Ishikawa (cell line): ENCODE measurements around the gene KLHL8.

Experiments used
- CEBPB ChIP-seq: IDR thresholded peaks from 2 replicates; pipeline ENCODE4 v1.6.1; 2012
- CREB1 ChIP-seq: IDR thresholded peaks from 2 replicates; pipeline ENCODE4 v1.6.1; 2012; ENCODE audit warnings: low read depth
- EGR1 ChIP-seq: IDR thresholded peaks from 2 replicates; pipeline ENCODE4 v1.6.1; 2012
- EP300 ChIP-seq: IDR thresholded peaks from 2 replicates; pipeline ENCODE4 v1.6.1; 2012; ENCODE audit warnings: borderline replicate concordance
- FOXM1 ChIP-seq: IDR thresholded peaks from 2 replicates; pipeline ENCODE4 v1.6.1; 2012; ENCODE audit warnings: low read depth, borderline replicate concordance
- MAX ChIP-seq: IDR thresholded peaks from 2 replicates; pipeline ENCODE4 v1.6.1; 2012
- NFIC ChIP-seq: IDR thresholded peaks from 2 replicates; pipeline ENCODE4 v1.6.1; 2012
- RAD21 ChIP-seq: IDR thresholded peaks from 2 replicates; pipeline ENCODE4 v1.6.1; 2012; ENCODE audit warnings: low read depth
- TAF1 ChIP-seq: IDR thresholded peaks from 2 replicates; pipeline ENCODE4 v1.6.1; 2012; ENCODE audit warnings: low read depth, mild to moderate bottlenecking
- TCF12 ChIP-seq: IDR thresholded peaks from 2 replicates; pipeline ENCODE4 v1.6.1; 2012; ENCODE audit warnings: low read depth
- TEAD4 ChIP-seq: IDR thresholded peaks from 2 replicates; pipeline ENCODE4 v1.6.1; 2012
- YY1 ChIP-seq: IDR thresholded peaks from 2 replicates; pipeline ENCODE4 v1.6.1; 2012; ENCODE audit warnings: low read depth
- ZBTB7A ChIP-seq: IDR thresholded peaks from 2 replicates; pipeline ENCODE4 v1.6.1; 2012; ENCODE audit warnings: low read depth
- TF ChIP-seq, protein P1 (sequence below): IDR thresholded peaks from 2 replicates; pipeline ENCODE4 v1.6.1; 2012
- TF ChIP-seq, protein P2 (sequence below): IDR thresholded peaks from 2 replicates; pipeline ENCODE4 v1.6.1; 2012; ENCODE audit warnings: low read depth, mild to moderate bottlenecking

Gene KLHL8

DNA sequence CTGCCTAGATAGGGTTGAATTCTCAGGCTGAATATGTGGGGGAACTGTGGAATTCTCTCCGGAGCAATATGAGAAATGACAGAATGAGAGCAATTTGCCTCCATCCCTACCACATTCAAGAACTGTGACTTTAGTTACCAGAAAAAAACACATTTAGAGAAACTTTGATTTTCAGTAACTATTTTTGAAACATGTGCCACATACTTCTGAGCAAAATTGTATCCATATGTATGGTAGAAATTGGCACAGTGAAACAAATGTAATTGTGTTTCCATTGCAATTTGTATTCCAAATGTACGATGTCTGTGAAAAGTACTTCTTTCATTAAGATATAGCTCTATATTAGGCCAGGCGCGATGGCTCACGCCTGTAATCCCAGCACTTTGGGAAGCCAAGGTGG lies 5.5 kb upstream of the KLHL8 start:
- TF ChIP-seq TAF1, result no peak
- no peak for TF ChIP-seq CEBPB
- no peak for TF ChIP-seq FOXM1
- no peak for TF ChIP-seq EGR1
- TF ChIP-seq RAD21, result no peak
- TF ChIP-seq CREB1, result no peak
- no peak for TF ChIP-seq YY1
- no peak for TF ChIP-seq TCF12
- TF ChIP-seq ZBTB7A, result no peak
- TF ChIP-seq, protein P1, sequence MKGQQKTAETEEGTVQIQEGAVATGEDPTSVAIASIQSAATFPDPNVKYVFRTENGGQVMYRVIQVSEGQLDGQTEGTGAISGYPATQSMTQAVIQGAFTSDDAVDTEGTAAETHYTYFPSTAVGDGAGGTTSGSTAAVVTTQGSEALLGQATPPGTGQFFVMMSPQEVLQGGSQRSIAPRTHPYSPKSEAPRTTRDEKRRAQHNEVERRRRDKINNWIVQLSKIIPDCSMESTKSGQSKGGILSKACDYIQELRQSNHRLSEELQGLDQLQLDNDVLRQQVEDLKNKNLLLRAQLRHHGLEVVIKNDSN, result no peak

DNA sequence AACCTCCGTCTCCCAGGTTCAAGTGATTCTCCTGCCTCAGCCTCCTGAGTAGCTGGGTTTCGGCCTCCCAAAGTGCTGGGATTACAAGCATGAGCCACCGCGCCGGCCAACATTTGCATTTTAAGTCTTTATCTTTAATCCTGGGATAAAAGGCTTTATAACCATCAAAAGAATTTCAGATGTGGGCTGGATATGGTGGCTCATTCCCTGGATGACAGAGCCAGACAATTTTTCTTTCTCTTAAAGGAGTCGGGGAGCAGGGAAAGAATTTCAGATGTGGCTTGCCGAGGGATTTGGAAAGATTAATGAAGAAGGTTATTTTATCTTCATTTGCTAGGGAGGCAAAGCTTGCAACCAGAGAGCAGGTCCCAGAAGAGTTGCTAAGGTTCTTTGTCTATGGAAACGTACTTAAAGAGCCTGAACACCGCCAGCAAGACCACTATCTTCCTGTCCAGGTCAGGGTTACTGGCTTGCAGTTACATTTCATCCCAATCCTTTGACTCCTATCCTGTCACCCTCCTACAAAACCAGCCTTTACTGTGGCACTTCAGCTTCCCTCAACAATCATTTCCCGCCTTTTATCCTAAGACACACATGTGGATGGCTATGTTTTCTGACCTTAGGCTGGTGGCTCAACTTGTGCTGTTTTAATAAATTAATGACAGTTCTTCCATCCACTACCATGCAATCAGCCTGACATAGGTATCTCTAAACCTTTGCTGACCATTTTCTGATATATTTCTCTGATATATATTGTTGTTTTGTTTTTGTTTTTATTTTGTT lies 3.9 kb upstream of the KLHL8 start:
- TF ChIP-seq CREB1, result no peak
- TF ChIP-seq MAX, result no peak; the same call in 1 of the 2 replicates
- no peak for TF ChIP-seq ZBTB7A
- no peak for TF ChIP-seq TCF12
- TF ChIP-seq RAD21, result no peak

DNA sequence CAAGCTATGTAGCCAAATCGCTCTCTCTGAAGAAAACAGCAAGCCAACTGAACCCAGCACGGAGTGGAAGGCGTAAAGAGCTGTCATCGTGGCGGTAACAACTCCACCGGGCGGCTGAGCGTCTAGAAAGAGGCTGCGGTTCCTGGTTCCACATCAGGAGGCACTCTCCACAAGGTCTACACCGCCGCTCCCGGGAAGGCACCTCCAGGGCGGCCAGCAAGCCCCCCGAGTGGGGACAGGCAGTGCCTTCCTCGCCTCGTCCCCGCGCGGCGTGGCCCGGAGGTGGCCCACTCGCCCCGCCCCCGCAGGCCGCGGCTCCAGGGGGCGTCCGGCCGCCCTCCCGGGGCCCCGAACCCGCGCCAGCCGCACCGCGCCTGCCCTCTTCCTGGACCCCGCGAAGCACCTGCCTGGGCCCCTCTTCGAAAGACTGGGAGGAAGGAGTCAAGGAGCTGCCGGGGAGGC lies 755 bp downstream of the KLHL8 start:
- TF ChIP-seq EGR1 (no peak), MAX (no peak), NFIC (no peak), CREB1 (no peak), ZBTB7A (no peak), TEAD4 (no peak), TCF12 (no peak), FOXM1 (no peak), YY1 (no peak), RAD21 (no peak), TAF1 (no peak), CEBPB (no peak), EP300 (no peak)
- TF ChIP-seq, protein P2, sequence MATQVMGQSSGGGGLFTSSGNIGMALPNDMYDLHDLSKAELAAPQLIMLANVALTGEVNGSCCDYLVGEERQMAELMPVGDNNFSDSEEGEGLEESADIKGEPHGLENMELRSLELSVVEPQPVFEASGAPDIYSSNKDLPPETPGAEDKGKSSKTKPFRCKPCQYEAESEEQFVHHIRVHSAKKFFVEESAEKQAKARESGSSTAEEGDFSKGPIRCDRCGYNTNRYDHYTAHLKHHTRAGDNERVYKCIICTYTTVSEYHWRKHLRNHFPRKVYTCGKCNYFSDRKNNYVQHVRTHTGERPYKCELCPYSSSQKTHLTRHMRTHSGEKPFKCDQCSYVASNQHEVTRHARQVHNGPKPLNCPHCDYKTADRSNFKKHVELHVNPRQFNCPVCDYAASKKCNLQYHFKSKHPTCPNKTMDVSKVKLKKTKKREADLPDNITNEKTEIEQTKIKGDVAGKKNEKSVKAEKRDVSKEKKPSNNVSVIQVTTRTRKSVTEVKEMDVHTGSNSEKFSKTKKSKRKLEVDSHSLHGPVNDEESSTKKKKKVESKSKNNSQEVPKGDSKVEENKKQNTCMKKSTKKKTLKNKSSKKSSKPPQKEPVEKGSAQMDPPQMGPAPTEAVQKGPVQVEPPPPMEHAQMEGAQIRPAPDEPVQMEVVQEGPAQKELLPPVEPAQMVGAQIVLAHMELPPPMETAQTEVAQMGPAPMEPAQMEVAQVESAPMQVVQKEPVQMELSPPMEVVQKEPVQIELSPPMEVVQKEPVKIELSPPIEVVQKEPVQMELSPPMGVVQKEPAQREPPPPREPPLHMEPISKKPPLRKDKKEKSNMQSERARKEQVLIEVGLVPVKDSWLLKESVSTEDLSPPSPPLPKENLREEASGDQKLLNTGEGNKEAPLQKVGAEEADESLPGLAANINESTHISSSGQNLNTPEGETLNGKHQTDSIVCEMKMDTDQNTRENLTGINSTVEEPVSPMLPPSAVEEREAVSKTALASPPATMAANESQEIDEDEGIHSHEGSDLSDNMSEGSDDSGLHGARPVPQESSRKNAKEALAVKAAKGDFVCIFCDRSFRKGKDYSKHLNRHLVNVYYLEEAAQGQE, result no peak
- TF ChIP-seq, protein P1, result no peak

GRCh38 chr4:87216469-87216868 lies 3.9 kb downstream of the KLHL8 start:
- TF ChIP-seq NFIC (no peak), CEBPB (no peak), EGR1 (no peak), RAD21 (no peak)

- TF ChIP-seq CREB1 (no peak), CEBPB (no peak), ZBTB7A (no peak), YY1 (no peak), RAD21 (no peak), FOXM1 (no peak)
Observed at GRCh38 chr4:87213421-87214075, 6.9 kb downstream of the KLHL8 start.

DNA sequence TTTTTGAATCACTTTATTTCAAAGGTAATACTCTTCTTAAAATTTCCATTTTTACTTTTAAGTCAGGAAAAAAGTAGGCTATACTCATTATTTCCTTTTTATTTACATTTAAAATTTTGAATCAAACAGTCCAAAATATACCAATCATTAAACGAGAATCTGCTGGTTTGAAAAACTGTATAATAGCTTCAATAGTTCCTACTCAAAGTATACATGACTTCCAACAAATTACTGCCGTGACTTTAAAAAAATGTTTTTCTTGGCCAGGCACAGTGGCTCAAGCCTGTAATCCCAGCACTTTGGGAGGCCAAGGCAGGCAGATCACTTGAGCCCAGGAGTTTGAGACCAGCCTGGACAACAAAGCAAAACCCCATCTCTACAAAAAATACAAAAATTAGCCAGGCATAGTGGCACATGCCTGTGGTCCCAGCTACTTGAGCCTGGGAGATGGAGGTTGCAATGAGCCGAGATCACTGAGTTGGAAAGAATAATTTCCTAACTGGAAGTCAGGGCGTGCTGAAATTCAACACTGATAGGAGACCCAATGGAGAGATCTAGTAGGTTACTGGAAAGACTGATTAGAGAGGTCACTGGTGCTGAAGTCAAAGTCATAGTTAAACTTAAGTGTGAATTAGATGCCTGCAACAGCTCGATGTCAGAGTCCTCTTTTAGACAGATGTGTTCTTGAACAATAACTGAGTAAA lies 9.0 kb downstream of the KLHL8 start:
- TF ChIP-seq FOXM1 (no peak), YY1 (no peak), TAF1 (no peak), NFIC (no peak), ZBTB7A (no peak), MAX (no peak), CEBPB (no peak), EGR1 (no peak)
- TF ChIP-seq, protein P1, result no peak
